HG03025 (cell line): ENCODE results near the gene SPPL3.

Experiments used
- ATAC-seq: cut with Tn5 transposase; IDR thresholded peaks from one replicate; pipeline ENCODE4 v1.9.1; 2021; ENCODE audit warnings: mild to moderate bottlenecking, moderate library complexity; ENCODE audit not compliant: unreplicated experiment, low FRiP score

SPPL3 gene

DNA sequence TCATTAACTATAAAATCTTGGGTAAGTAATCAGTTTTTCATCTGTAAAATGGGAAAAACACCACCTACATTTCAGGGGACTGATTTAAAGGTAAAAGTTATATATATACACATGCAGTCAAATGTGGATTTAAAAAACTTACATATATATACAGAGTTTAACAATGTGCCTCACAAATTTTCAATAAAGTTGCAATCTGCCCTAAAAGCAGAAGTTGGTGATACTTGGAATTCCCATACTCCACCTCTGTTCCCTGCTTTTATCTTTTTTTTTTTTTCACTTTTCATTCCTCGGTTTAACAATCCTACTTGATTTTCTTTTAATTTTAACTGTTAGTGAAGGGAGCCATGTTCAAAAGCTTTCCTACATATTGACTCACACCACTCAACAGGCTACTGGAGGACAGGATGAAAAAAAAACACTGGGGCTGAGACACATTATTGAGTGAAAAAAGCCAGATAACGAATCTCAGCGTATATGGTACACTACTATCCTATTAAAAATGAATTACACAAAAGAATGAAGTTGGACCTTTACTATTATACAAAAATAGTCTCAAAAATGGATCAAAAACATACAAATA, 24.3 kb downstream of the SPPL3 start:
- no peak for ATAC-seq

DNA sequence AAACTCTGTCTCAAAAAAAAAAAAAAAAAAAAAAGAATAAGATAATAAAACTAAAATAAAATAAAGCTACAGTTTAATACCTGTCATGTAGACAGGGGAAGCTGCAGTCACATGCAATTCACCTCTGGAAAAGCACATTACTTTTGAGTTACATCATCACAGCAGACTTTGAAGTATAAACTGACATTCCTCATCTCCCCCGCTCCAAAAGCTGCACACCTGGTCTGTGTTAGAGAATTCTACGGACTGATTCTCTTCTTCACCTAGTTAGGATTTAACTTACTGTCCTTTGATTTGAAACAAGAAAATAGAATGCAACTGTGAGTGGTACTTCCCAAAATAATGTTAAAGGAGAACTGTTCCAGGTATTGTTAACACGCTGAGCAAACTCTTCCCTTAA, 25.1 kb downstream of the SPPL3 start:
- ATAC-seq, result no peak

DNA sequence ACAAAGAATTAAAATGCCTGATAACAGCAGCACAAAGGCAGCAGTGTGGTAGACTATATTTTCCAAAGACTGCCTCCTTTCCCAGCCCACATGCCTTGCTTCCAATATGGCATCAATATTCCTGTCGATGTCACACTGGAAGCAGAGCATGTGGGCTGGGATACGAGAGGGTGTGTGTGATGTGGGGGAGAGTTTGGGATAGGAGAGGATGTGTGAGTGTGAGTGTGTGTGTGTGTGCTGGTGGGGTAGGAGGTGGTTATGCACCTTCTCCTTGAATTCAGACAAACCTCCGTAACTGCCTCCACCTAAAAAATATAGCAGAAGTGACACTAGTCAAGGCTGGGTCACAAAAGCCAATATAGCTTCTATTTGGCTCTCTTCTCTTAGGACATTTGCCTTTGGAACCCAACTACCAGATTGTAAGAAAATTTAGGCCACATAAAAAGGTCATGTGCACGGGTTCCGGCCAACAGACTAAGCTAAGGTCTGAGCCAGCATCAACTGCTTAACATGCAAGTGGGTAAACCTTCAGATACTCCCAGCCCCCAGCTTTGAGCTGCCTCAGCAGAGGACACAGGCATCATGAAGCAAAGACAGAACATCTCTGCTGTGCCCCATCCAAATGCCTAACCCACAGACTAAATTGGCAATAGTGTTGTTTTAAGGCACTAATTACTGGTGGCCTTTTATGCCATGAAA, 29.5 kb downstream of the SPPL3 start:
- ATAC-seq, result no peak

DNA sequence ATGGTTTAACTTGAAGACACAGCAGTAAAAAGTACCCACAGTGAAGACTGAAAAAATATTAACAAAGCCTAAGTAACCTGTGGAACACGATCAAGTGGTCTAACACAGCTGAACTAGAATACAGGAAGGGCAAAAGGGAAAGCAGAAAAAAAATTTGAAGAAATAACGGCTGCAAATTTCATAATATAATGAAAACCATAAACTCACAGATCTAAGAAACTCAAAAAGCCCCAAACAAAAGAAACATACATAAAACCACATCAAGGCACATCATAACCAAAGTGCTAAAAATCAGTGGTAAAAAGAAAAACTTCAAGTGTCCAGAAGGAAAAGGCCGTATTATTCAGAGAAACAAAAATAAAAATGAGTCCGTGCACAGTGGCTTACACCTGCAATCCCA, 30.9 kb downstream of the SPPL3 start:
- no peak for ATAC-seq

DNA sequence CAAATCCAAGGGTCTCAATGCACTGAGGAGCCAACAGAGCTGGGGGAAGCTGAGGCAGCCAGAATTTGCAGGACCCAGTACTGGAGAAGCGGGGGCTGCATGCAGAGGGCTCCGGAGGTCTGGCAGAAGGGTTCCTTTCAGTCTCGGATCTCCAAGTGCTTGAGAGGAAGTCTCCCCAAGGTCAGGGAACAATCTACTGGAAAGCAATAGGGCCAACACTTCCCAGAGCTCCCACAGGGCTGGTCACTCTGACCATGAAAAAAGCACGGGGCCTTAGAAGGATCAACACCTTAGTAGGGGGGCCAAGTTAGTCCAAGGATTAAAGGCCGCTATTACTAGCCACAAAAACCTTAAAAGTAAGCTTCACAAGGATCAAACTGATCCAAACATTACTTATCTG, 31.7 kb downstream of the SPPL3 start:
- no peak for ATAC-seq

DNA sequence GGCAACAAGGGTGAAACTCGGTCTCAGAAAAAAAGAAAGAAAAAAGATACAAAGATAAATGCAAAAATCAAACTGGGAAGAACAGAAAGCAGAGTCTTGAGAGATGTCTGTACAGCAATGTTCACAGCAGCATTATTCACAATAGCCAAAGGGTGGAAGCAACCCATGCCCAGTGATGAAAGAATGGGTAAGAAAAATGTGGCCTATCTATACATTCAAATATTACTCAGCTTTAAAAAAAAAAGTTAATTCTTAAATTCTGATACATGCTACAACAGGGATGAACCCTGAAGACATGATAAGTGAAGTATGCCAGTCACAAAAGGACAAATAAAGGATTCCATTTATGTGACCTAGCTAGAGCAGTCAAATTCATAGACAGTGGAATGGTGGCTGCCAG, 33.7 kb downstream of the SPPL3 start:
- no peak for ATAC-seq

DNA sequence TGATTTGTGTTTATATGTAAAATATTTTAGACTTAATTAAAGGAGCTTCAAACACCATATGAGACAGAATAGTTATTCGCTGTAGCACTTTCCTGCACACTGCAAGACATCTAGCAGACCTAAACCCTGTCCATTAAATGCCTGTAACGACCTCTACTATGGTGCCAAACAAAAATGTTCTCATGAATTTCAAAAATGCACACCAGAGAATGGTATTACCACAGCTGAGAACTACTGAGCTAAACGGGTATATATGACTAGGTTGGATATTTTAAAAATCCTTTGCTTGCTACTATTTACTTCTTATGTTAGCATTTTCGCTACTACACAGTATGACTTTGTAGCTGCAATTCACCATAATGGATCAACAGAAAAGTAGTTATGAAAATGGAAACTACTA, 34.8 kb downstream of the SPPL3 start:
- ATAC-seq, result no peak

DNA sequence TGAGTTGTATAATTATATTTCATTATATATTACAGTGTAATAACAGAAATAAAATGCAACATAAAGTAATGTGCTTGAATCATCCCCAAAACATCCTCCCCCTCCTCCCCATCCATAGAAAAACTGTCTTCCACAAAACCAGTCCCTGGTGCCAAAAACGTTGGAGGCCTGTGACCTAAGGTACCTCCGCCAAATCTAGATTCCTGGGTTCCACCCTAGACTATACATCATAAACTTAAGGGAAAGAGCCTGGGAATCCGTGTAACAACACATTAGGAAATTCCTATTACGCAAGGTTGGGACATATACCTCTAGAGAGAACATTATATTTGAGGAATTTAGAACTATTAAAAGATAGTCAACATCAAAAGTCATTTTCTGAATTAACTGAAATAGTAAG, 38.0 kb downstream of the SPPL3 start:
- ATAC-seq, result no peak

DNA sequence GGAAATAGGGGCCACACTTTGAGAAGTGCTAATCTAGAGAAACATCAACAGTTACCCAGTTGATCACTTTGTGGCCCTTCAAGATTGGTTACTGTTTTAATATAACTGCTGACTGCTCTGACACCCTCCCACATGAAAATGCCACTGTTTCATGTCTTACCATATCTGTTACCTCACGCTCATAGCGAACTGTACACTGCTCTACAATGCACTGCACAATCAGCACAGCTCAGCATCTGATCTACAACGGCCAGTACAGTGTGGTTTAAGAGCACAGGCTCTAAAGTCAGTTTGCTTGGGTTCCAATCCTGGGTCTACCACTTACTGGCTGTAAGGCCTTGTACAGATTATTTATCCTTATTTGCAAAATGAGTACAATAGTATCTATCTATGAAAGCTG, 39.1 kb downstream of the SPPL3 start:
- ATAC-seq, result no peak

DNA sequence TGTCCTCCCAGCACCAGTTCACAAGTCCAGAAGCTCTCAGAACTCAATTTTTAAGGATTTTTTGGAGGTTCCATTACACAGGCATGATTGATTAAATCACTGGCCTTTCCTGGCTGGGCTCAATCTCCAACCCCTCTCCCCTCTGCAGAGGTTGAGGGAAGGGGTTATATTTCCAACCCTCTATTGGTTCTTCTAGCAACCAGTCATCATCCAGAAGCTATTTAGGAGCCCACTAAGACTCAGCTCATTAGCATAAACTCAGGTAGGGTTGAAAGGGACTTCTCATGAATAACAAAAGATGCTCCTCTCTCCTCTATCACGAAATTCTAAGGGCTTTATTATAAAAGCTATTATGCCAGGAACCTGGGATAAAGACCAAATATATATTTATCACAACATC, 41.5 kb downstream of the SPPL3 start:
- ATAC-seq, result no peak

DNA sequence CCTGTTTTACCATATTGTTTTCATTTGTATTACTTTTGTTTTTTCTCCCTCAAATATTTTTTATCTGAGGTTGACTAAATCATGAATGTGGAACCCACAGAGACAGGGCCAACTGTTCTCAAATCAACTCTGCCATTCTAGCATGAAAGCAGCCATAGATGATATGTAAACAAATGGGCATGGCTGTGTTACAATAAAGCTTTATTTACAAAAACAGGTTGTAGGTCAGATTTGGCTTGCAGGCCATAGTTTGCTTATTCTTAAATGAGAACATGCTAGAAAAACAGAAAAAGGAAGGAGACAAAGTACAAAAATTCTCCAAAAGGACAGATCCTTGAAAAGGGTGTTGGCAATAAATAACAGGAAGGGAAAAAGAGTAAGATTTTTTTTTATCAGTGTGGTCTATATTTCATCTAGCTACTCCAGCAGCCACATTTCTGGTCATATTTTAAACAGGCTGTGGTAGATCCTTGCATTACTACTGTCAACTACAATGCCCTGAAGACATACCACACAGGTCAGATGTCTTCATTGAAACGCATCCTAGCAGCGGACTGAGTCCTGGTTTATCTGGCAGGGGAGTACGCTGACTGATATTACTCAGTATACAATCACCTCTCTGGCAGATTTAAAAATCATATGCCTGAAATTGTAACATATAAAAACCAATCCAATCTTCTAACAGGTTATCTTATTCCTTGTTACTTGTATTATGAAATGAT, 42.9 kb downstream of the SPPL3 start:
- ATAC-seq, result no peak

DNA sequence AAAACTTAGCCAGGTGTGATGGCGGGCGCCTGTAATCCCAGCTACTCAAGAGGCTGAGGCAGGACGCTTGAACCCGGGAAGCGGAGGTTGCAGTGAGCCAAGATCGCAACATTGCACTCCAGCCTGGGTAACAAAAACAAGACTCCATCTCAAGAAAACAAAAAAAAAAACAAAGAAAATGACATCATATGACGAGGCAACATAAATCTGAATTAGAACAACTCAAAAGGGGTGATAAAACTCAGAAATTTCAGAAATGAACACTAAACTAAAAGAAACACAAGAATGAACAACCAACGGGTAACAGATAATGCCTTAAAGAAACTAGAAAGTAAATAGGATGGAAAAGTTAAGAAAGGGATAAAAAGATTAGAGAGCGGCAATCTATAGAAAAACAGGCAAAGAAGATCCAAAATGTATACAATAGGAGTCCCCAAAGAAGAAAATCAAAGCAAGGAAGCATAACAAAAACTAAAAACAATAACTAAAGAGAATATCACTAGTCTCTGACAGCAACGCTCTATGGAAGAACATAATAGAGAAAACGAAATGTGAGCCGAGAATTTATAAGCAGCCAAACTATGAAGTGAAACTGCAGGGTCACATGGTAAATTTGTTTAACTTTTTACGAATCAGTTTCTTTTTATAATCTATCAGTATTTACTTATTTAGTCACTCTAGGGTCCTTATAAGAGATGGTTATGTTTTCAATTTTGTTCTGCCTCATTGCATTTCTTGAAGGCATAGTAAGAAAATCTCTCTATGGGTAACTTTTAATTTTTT, 45.7 kb downstream of the SPPL3 start:
- ATAC-seq, result no peak

DNA sequence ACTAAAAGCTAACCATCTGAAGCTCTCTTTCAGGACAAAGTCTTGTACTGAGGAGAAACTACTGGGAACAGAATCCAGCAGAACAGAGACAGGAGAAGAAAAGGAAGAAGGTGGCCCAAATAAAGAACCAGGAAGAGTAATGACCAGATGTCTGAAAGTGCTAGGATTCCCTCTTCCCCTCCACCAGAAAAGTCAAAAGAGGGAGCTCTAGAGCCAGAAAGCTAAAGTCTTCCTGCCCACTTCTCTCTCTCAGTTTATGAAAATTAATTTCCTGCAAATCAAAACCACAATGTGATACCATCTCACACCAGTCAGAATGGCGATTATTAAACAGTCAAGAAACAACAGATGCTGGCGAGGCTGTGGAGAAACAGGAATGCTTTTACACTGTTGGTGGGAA, 47.2 kb downstream of the SPPL3 start:
- no peak for ATAC-seq

DNA sequence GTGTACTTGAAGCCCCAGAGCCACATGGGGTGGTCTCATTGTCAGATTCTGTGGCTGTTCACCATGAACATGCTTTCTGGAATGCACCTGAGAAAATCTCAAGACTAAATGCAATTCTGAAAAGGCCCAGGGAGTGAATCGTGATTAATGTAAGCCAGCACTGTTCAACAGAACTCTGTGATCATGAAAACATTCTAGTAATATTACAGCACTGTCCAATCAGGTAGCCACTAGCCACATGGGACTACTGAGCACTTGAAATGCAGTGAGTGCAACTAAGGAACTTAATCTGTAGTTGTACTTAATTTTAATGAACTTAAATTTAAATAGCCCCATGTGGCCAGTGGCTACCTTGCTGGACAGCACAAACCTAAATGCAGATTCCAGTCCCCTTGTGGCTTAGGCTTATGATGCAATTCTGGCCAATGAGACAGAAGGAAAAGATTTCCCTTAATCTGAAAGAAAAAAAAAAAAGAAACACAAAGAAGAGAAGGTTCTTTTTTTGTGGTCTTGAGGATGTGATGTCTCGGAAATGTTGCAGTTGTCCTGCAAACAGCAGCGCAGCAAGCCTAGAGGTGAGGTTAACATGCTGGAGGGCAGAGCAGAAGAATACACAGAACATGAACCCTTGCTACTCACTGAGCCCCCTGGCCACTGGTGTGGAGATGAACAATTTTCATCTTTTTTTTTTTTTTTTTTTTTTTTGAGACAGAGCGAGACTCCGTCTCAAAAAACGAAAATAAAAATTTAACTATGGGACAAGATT, 48.2 kb downstream of the SPPL3 start:
- ATAC-seq, result no peak

DNA sequence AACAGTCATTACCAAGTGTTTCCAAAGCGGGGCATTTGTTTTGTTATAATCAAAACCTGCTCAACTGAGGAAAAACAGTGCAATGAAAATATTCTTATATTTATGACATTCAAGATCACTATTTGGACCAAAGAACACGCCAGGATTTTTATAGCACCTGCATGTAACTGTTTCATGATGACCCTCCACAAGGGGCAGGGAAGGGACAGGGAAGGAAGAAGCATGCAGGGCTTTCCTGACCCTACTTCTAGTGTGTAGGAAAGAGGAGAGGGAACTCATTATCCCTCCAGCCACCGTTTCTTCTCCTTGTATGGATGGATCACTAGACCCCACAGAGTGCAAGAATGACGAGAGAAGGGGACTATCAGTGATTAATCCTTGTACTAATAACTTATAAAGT, 49.4 kb downstream of the SPPL3 start:
- ATAC-seq, result no peak

DNA sequence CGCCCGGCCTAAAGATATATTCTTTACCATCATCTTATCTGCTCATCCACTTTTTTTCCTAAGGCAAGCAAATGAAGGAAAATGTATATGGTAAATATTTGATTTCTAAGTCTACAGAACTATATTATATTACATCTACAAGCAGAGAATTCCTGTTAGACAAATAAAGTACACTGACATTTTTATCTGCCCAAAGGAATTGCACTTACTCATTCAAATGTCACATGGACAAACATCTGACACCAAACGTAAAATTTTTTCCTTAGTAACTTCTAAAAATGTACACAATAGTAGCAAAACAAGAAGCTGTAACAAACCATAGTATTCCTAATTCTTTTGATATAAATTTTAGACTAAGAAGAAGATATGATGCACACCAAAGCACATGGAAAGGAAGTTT, 51.0 kb downstream of the SPPL3 start:
- ATAC-seq, result no peak

DNA sequence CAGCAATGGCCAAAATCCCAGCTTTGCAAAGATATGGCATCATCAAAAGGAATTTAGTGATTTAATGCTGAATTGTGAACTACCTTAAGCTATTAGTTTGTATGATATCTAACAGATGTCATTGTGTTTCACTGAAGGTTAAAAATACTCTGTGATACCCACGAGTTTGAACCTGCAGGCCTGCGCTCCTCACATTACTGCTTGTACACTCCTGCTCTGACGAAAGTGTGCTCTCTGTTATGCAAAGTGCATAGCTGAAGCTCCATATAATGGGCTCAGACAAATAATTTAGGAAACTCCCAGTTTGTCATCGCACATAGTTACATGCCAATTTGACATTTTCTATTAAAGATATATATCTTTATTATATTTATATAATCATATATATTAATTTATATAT, 52.2 kb downstream of the SPPL3 start:
- no peak for ATAC-seq

DNA sequence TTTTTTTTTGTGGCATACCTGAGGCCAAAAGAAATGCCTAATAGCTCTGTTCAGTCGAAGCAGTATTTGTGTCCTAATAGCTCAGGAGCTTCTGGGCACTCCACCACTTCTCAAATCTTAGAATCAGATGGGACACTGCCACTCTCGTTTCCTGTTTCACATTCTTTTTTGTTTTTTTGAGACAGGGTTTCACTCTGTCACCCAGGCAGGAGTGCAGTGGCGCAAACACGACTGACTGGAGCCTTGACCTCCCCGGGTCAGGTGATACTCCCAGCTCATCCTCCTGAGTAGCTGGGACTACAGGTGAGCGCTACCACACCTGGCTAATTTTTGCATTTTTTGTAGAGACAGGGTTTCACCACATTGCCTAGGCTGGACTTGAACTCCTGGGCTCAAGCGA, 52.7 kb downstream of the SPPL3 start:
- ATAC-seq, result peak; percentile 56

DNA sequence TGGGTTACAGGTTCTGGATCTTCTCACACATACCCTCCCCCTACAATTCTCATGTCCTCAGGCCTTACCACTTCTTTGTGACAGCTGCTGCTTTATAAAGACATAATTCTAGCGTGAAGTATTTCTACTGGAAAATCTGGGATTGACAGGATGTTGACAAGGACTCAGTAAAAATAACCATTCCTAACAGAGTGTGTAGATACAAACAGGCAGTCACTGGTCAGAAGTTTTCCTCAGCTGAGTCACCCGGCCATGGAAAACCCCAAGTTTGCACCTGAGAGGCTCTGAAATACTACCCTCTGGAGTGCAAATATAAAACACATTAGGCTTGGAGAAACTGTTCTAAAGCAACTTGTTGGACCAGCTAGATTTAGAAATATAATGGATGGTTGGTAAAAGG, 54.4 kb downstream of the SPPL3 start:
- ATAC-seq, result no peak

DNA sequence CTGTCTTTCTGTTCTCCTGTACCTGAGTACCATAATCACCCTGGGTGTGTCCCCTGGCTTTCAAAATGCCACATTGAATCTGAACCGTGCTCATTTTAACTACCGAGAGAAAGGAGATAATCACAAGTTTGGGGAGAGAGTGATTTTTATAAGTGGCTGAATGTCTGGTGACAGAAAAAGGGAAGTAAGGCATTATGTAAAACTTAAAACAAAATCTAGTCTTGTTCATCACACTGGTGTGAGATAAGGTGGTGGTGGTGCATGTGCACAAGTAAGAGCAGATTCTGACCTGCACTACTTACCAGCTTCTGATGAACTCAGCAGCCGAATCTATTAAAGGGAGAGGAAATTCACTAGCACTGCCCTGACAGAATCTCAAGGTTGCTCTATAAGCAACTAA, 56.3 kb downstream of the SPPL3 start:
- no peak for ATAC-seq

DNA sequence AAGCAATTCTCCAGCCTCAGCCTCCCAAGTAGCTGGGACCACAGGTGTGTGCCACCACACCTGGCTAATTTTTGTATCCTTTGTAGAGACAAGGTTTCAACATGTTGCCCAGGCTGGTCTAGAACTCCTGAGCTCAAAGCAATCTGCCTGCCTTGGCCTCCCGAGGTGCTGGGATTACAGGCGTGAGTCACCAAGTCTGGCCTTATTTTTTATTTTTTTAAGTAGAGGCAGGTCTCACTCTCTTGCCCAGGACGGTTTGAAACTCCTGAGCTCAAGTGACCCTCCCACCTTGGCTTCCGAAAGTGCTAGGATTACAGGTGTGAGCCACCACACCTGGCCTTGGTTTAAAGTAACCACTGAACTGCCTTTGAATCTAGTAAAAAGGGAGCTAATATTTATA, 56.8 kb downstream of the SPPL3 start:
- ATAC-seq, result no peak
